Smooth muscle cell (in vitro differentiated cells): ENCODE data around the gene SMIM10L2A. TPM values are rescaled to one million over a fixed set of nuclear protein-coding genes. Genes with fewer than 3 reads are reported as not detected.

Experiments
- DNase-seq: peaks from one replicate; lab custom pipeline; 2025; ENCODE audit not compliant: unreplicated experiment; lab: John Stamatoyannopoulos, UW
- H2AFZ ChIP-seq: fragments of 200-600 bp; sonication (generic); 2 replicates; pipeline ENCODE4 v1.6.0; 2016; ENCODE audit warnings: antibody characterized with exemption, low read depth, mild to moderate bottlenecking
- H3F3A ChIP-seq: fragments of 200-600 bp; sonication (generic); 2 replicates; pipeline ENCODE4 v1.6.0; 2017; ENCODE audit warnings: antibody characterized with exemption, low read depth
- H3K27ac ChIP-seq: fragments of 200-600 bp; sonication (generic); 2 replicates; pipeline ENCODE4 v1.5.1; 2016; ENCODE audit warnings: low read depth, mild to moderate bottlenecking
- H3K27me3 ChIP-seq: fragments of 200-600 bp; sonication (generic); 2 replicates; pipeline ENCODE4 v1.6.1; 2016; ENCODE audit warnings: low read depth, mild to moderate bottlenecking
- H3K36me3 ChIP-seq: fragments of 200-600 bp; sonication (generic); 2 replicates; pipeline ENCODE4 v1.5.1; 2016; ENCODE audit warnings: low read depth
- H3K4me1 ChIP-seq: fragments of 200-600 bp; sonication (generic); 2 replicates; pipeline ENCODE4 v1.5.1; 2016; ENCODE audit warnings: low read depth
- H3K4me2 ChIP-seq: fragments of 200-600 bp; sonication (generic); 2 replicates; pipeline ENCODE4 v1.6.0; 2016; ENCODE audit warnings: mild to moderate bottlenecking
- H3K4me3 ChIP-seq: fragments of 200-600 bp; sonication (generic); 2 replicates; pipeline ENCODE4 v1.5.1; 2016; ENCODE audit warnings: mild to moderate bottlenecking
- H3K79me2 ChIP-seq: fragments of 200-600 bp; sonication (generic); 2 replicates; pipeline ENCODE4 v1.6.0; 2016; ENCODE audit warnings: low read depth, mild to moderate bottlenecking
- H3K9ac ChIP-seq: fragments of 200-600 bp; sonication (generic); 2 replicates; pipeline ENCODE4 v1.6.0; 2016; ENCODE audit warnings: low read depth
- H3K9me3 ChIP-seq: fragments of 200-600 bp; sonication (generic); replicated peaks from 2 replicates; pipeline ENCODE4 v1.5.1; 2016; ENCODE audit warnings: low read depth
- H4K20me1 ChIP-seq: fragments of 200-600 bp; sonication (generic); 2 replicates; pipeline ENCODE4 v1.6.0; 2016; ENCODE audit warnings: low read depth
- CTCF ChIP-seq: fragments of 200-600 bp; sonication (generic); IDR thresholded peaks from 2 replicates; pipeline ENCODE4 v1.5.1; 2017; ENCODE audit warnings: borderline replicate concordance, mild to moderate bottlenecking, antibody characterized with exemption; ENCODE audit not compliant: insufficient read depth, poor library complexity, severe bottlenecking
- WGBS: methylation state at CpG from one replicate; pipeline ENCODE4 v1.1.7; 2016; ENCODE audit warnings: low lambda C conversion rate; 5-methylcytosine and 5-hydroxymethylcytosine counted together
- polyA plus RNA-seq: library from polyadenylated mRNA; unstranded; fragments of >200 nt; fragmentation: Nextera tagmentation; extraction: Ambion mirVana; gene quantifications from 2 replicates; pipeline ENCODE4 v1.2.1, GENCODE V29; 2016
- total RNA-seq: library from RNA; depleted of rRNA; stranded (reverse); fragments of >200 nt; gene quantifications from 2 replicates; pipeline ENCODE4 v1.2.3, GENCODE V29; 2014

Gene SMIM10L2A
- total and polyA plus RNA-seq, 2 experiments from 2014 or later: 0.45 to 1.6 TPM

DNA sequence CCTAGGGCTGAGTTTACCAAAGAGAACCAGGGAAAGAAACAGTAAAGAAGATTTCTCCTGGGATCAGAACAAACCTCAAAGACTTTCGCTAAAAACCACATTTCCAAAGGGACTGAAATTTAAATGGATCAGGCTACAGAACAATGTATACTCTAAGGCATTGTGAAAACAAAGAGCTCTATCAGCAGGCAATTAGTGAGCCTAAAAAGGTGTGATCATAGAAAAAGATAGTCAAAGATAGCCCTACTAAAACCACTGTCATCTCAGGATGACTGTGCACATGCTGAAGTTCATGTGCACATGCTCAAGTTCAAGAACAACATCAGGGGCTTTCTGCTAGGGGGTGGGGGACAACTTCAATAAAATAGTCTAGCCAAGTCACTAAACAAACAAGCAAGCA is 12.9 kb upstream of the SMIM10L2A start:
- Histone ChIP-seq H4K20me1 (no peaks in the 10 kb centered on the region), H3K4me3 (no peak overlapping the region), H3K9me3 (no peaks in the 10 kb centered on the region), H3K36me3 (no peaks in the 10 kb centered on the region), H3K79me2 (no peaks in the 10 kb centered on the region), H3K4me2 (no peak overlapping the region), H3K4me1 (no peaks in the 10 kb centered on the region), H3K27ac (no peak overlapping the region), H3K27me3 (no peaks in the 10 kb centered on the region), H3F3A (no peaks in the 10 kb centered on the region), H3K9ac (no peak overlapping the region), H2AFZ (no peak overlapping the region)
- 35% methylated on average over 1 of the region's 1 CpG for WGBS
- no peak for DNase-seq
- no peak for TF ChIP-seq CTCF

DNA sequence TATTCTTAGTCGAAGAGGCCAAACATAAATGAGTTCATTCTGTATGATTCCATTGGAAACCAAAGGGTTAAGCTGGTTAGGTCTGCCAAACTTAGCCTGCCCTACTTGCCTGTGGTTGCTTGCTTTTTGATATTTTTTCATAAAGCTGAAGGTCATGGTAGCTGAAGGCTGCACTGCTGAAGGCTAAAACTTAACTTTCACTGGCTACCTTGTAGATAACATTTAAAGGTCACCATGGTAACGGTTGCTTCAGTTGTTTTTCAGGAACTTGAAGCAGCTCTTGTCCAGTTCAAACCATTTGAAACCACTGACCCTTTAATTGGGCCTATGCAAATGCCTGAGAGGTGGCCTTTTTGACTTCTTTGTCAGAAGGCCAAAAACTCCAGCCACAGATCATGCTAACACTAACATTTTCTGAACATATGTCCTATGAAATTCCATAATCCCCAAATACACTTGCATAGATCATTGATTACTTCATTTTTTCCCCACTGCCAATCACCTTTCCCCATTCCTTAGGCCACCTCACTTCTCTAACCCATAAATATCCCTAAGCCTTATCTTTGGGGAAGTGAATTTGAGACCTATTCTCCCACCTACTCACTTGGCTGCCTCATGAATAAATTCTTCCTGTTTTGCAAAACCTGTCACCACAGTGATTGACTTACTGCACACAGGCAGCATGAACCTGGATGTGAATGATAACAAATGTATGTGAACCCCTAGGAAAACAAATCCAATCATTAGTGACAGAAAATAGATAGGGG is 10.7 kb upstream of the SMIM10L2A start:
- H3K27ac ChIP-seq: no peak overlapping the region
- H3K27me3 ChIP-seq: no peaks in the 10 kb centered on the region
- no peaks in the 10 kb centered on the region for H3K79me2 ChIP-seq
- TF ChIP-seq CTCF: no peak
- no peak overlapping the region for H3K4me2 ChIP-seq
- H3K9me3 ChIP-seq: no peaks in the 10 kb centered on the region
- WGBS: 69% methylated on average over 2 of the region's 2 CpGs
- no peak for DNase-seq
- H3F3A ChIP-seq: no peaks in the 10 kb centered on the region
- H2AFZ ChIP-seq: no peak overlapping the region
- H3K4me1 ChIP-seq: no peaks in the 10 kb centered on the region
- H3K9ac ChIP-seq: no peak overlapping the region
- no peak overlapping the region for H3K4me3 ChIP-seq
- H4K20me1 ChIP-seq: no peaks in the 10 kb centered on the region
- no peaks in the 10 kb centered on the region for H3K36me3 ChIP-seq

GRCh38 chrX:135411893-135412292 is 9.9 kb upstream of the SMIM10L2A start:
- 81% methylated on average over 3 of the region's 3 CpGs for WGBS
- no peak for DNase-seq
- H3K9me3 ChIP-seq: no peaks in the 10 kb centered on the region
- no peak overlapping the region for H3K9ac ChIP-seq
- no peaks in the 10 kb centered on the region for H4K20me1 ChIP-seq
- no peak overlapping the region for H3K4me2 ChIP-seq
- H3K36me3 ChIP-seq: no peaks in the 10 kb centered on the region
- H2AFZ ChIP-seq: no peak overlapping the region
- H3K27me3 ChIP-seq: no peaks in the 10 kb centered on the region
- no peaks in the 10 kb centered on the region for H3K4me1 ChIP-seq
- no peak for TF ChIP-seq CTCF
- H3K27ac ChIP-seq: no peak overlapping the region
- no peaks in the 10 kb centered on the region for H3K79me2 ChIP-seq
- H3K4me3 ChIP-seq: no peak overlapping the region
- H3F3A ChIP-seq: no peaks in the 10 kb centered on the region

DNA sequence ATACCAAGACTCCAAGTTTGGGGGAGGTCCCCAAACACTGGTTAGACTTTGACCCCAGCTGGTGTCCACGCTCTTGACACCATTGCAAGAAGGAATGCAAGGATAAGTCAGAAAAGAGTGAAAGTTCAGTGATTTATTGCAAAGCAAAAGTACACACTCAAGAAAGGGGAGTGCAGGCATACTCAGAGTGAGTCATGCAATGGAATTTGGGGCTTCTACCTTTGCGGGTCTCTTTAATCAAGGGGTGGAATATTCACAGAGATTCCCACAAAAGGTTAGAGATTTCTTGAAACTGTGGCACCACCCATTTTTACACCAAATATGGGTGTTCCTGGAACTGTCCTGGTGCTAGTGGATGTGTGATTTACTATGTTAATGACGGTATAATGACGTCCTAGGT is 5.2 kb upstream of the SMIM10L2A start:
- H3K27ac ChIP-seq: no peak overlapping the region
- no peak overlapping the region for H2AFZ ChIP-seq
- no peak overlapping the region for H3K9ac ChIP-seq
- no peak for TF ChIP-seq CTCF
- no peak overlapping the region for H3K4me2 ChIP-seq
- no peaks in the 10 kb centered on the region for H3F3A ChIP-seq
- H4K20me1 ChIP-seq: no peaks in the 10 kb centered on the region
- 59% methylated on average over 4 of the region's 4 CpGs for WGBS
- no peaks in the 10 kb centered on the region for H3K79me2 ChIP-seq
- DNase-seq: no peak
- no peaks in the 10 kb centered on the region for H3K4me1 ChIP-seq
- no peaks in the 10 kb centered on the region for H3K36me3 ChIP-seq
- no peaks in the 10 kb centered on the region for H3K27me3 ChIP-seq
- no peak overlapping the region for H3K4me3 ChIP-seq
- no peaks in the 10 kb centered on the region for H3K9me3 ChIP-seq
